Upper lobe of left lung (tissue), 4 donors: Measurements from ENCODE around the gene PROSER3.

ENCODE experiments used
- CTCF ChIP-seq, 6 experiments: fragments of 450-650 bp in 4 of 6; fragments of 200-600 bp in 2 of 6; sonication (generic) in 2 of 6; IDR thresholded peaks; one replicate each; pipeline ENCODE4 v1.5.1; 2016 to 2019; ENCODE audit warnings: antibody characterized with exemption in 6 of 6
- EP300 ChIP-seq, 4 donors: sonication (generic); formaldehyde crosslinking; IDR thresholded peaks; one replicate each; pipeline ENCODE4 v1.5.1; 2017; ENCODE audit warnings: antibody characterized with exemption in 4 of 4, control low read depth in 2 of 4
- POLR2A ChIP-seq, 4 donors: fragments of 450-650 bp; IDR thresholded peaks; one replicate each; pipeline ENCODE4 v1.5.1; 2016 to 2017; ENCODE audit warnings: antibody characterized with exemption in 4 of 4, mild to moderate bottlenecking in 2 of 4
- POLR2AphosphoS5 ChIP-seq, 2 donors: sonication (generic); formaldehyde crosslinking; IDR thresholded peaks; one replicate each; pipeline ENCODE4 v1.5.1; 2017; ENCODE audit warnings: antibody characterized with exemption in 2 of 2

DNA sequence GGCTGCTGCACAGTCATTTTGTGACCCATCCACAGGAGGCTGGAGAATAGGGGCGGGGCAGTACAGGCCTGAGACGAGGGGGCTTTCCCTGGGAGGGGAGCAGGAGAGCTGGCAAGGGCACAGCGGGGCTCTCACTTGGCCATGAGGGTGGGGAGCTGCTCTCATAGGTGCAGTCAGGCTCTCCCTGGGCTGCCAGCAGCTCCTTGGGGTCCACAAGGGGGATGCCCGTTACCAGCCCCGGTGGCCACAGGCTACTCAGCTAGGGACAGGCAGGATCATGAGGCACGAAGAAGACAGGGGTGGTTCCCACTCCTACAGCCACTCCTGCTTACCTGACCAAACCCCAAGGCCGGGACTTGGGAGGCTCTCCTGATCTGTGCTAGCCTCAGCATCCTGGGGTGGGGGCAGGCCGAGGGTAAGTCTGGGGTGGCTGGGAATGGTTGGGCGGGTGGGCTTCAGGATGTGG lies 33.9 kb downstream of the PROSER3 start:
- no peak for TF ChIP-seq POLR2A (IDR thresholded peaks at IDR 0.05)
- TF ChIP-seq CTCF (IDR thresholded peaks at IDR 0.05): no peak
- TF ChIP-seq POLR2AphosphoS5 (IDR thresholded peaks at IDR 0.05): no peak
- TF ChIP-seq EP300 (IDR thresholded peaks at IDR 0.05): no peak
